HepG2 (cell line): ENCODE data around the gene PLBD2. TPM values are rescaled to one million over a fixed set of nuclear protein-coding genes. Genes with fewer than 3 reads are reported as not detected.

Experiments
- CBFB ChIP-seq: sonication (generic); formaldehyde crosslinking; IDR thresholded peaks from 2 replicates; pipeline ENCODE4 v1.4.0; 2020; ENCODE audit warnings: missing genetic modification reagents
- ERF ChIP-seq: IDR thresholded peaks from 2 replicates; pipeline ENCODE4 v1.6.1; 2018; ENCODE audit warnings: missing biosample characterization, missing genetic modification reagents
- FOSL1 ChIP-seq: sonication (generic); formaldehyde crosslinking; IDR thresholded peaks from 2 replicates; pipeline ENCODE4 v1.9.0; 2021; ENCODE audit warnings: missing genetic modification reagents, borderline replicate concordance
- HMGA1 ChIP-seq: sonication (generic); formaldehyde crosslinking; conservative IDR thresholded peaks from 2 replicates; pipeline ENCODE4 v1.4.0; 2020; ENCODE audit warnings: missing genetic modification reagents
- HNF1B ChIP-seq: sonication (generic); formaldehyde crosslinking; IDR thresholded peaks from 2 replicates; pipeline ENCODE4 v1.5.1; 2020; ENCODE audit warnings: mild to moderate bottlenecking, moderate library complexity, missing genetic modification reagents
- HNRNPK ChIP-seq: fragments of 200-400 bp; formaldehyde crosslinking; IDR thresholded peaks from 2 replicates; pipeline ENCODE4 v1.6.1; 2018; ENCODE audit warnings: low read length, low read depth, moderate library complexity, mild to moderate bottlenecking; ENCODE audit not compliant: poor library complexity, severe bottlenecking
- MBNL3 ChIP-seq: fragments of 250-450 bp; sonication (Bioruptor Pico); conservative IDR thresholded peaks from 2 replicates; pipeline ENCODE4 v1.8.0; 2022; ENCODE audit warnings: mild to moderate bottlenecking, inconsistent platforms
- POGZ ChIP-seq: sonication (generic); formaldehyde crosslinking; IDR thresholded peaks from 2 replicates; pipeline ENCODE4 v1.4.0; 2020; ENCODE audit warnings: mild to moderate bottlenecking, missing genetic modification reagents
- STAT5B ChIP-seq: sonication (generic); formaldehyde crosslinking; IDR thresholded peaks from 2 replicates; pipeline ENCODE4 v1.4.0; 2020; ENCODE audit warnings: missing genetic modification reagents
- ZBTB40 ChIP-seq, 2 experiments: fragments of 450-650 bp in 1 of 2; sonication (generic) in 1 of 2; formaldehyde crosslinking in 1 of 2; IDR thresholded peaks; 2 replicates each; pipeline versions ENCODE4 v1.6.1 to v1.8.0; 2016 to 2022; ENCODE audit warnings: antibody characterized with exemption in 1 of 2, mild to moderate bottlenecking in 1 of 2, missing genetic modification reagents in 1 of 2
- ZNF138 ChIP-seq: sonication (generic); formaldehyde crosslinking; IDR thresholded peaks from 2 replicates; pipeline ENCODE4 v1.5.0; 2020; ENCODE audit warnings: mild to moderate bottlenecking, low read depth, missing genetic modification reagents
- ZNF766 ChIP-seq: sonication (generic); formaldehyde crosslinking; IDR thresholded peaks from 2 replicates; pipeline ENCODE4 v1.5.0; 2020; ENCODE audit warnings: missing genetic modification reagents, borderline replicate concordance
- ZNF816 ChIP-seq: sonication (generic); formaldehyde crosslinking; IDR thresholded peaks from 2 replicates; pipeline ENCODE4 v1.8.0; 2022; ENCODE audit warnings: missing genetic modification reagents, mild to moderate bottlenecking, borderline replicate concordance
- polyA plus RNA-seq, 8 experiments: library from polyadenylated mRNA; depleted of rRNA in 3 of 8; stranded (reverse) in 7 of 8; unstranded in 1 of 8; fragments of >200 nt; fragmentation: Illumina TruSeq in 4 of 8; extraction: Trizol in 4 of 8; gene quantifications; 2 replicates each; pipeline versions ENCODE4 v1.2.1 to v1.2.3, GENCODE V29; 2011 to 2016; ENCODE audit warnings: low read depth in 4 of 8, missing spikeins in 1 of 8, mixed read lengths in 1 of 8; ENCODE audit not compliant: insufficient read depth in 1 of 8
- total RNA-seq, 5 experiments: library from RNA; depleted of rRNA; stranded (reverse); fragments of >200 nt; fragmentation: Illumina TruSeq; extraction: Trizol; gene quantifications; 2 replicates each; pipeline ENCODE4 v1.2.3, GENCODE V29; 2016; ENCODE audit warnings: low read depth in 1 of 5
- TF ChIP-seq, protein P1 (sequence below): sonication (generic); formaldehyde crosslinking; conservative IDR thresholded peaks from 2 replicates; pipeline ENCODE4 v1.5.0; 2020; ENCODE audit warnings: missing genetic modification reagents
- TF ChIP-seq, protein P2 (sequence below): sonication (generic); formaldehyde crosslinking; IDR thresholded peaks from 2 replicates; pipeline ENCODE4 v1.4.0; 2020; ENCODE audit warnings: low read depth, mild to moderate bottlenecking, missing genetic modification reagents

The PLBD2 gene
- total and polyA plus RNA-seq, 2 of the 13 experiments (the other 11 are each of a cell fraction or from before 2014, with no cell fraction given), result 6.7 to 8.5 TPM

GRCh38 chr12:113334786-113335539 is 23.4 kb upstream of the PLBD2 start, which contains the start of gene SLC8B1 (continued):
- TF ChIP-seq ZBTB40 (IDR thresholded peaks at IDR 0.05) (no peak), ZBTB40 (CRISPR knock-in tag; IDR thresholded peaks at IDR 0.05) (peak; percentile 29; the same call in 1 of the 2 replicates), POGZ (no peak), CBFB (no peak), ERF (peak; percentile 86), STAT5B (CRISPR knock-in tag) (no peak), ZNF138 (0 out of 2 replicates have a peak, but pooled peaks have one; percentile 58), HMGA1 (CRISPR knock-in tag) (no peak), MBNL3 (no peak), FOSL1 (CRISPR knock-in tag) (no peak), HNRNPK (no peak), ZNF816 (no peak; the same call in 1 of the 2 replicates), HNF1B (CRISPR knock-in tag) (no peak), ZNF766 (CRISPR knock-in tag) (peak; percentile 90; the same call in 1 of the 2 replicates)
- TF ChIP-seq, protein P1, sequence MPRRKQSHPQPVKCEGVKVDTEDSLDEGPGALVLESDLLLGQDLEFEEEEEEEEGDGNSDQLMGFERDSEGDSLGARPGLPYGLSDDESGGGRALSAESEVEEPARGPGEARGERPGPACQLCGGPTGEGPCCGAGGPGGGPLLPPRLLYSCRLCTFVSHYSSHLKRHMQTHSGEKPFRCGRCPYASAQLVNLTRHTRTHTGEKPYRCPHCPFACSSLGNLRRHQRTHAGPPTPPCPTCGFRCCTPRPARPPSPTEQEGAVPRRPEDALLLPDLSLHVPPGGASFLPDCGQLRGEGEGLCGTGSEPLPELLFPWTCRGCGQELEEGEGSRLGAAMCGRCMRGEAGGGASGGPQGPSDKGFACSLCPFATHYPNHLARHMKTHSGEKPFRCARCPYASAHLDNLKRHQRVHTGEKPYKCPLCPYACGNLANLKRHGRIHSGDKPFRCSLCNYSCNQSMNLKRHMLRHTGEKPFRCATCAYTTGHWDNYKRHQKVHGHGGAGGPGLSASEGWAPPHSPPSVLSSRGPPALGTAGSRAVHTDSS, result no peak
- TF ChIP-seq, protein P2, sequence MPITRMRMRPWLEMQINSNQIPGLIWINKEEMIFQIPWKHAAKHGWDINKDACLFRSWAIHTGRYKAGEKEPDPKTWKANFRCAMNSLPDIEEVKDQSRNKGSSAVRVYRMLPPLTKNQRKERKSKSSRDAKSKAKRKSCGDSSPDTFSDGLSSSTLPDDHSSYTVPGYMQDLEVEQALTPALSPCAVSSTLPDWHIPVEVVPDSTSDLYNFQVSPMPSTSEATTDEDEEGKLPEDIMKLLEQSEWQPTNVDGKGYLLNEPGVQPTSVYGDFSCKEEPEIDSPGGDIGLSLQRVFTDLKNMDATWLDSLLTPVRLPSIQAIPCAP (CRISPR knock-in tag), result 0 out of 2 replicates have a peak, but pooled peaks have one; percentile 26
